ENCODE data around the gene UNC5B.
A peak's percentile ranks its signal among the peaks of the same experiment; 100 is the strongest.
"Not testable (repeated sequence)": the region's sequence is repeated elsewhere in the genome, so short reads cannot be mapped to it uniquely, and the experiment has no call there.

The UNC5B gene

GRCh38 chr10:71294091-71294561 is 81.8 kb downstream of the UNC5B start:
- Mint-ChIP-seq H3K4me3 (no peak overlapping the region), H3K9me3 (no peaks in the 10 kb centered on the region), H3K4me1 (peaks cover 3% of the 10 kb centered on the region), H3K27ac (no peak overlapping the region), H3K27me3 (peaks cover 26% of the 10 kb centered on the region), H3K36me3 (no peaks in the 10 kb centered on the region)
- ATAC-seq (ENCODE audit: low read depth) = no peak
- no peak for DNase-seq (ENCODE audit: low spot score in 2 of 2)

- Mint-ChIP-seq H3K27ac (no peak overlapping the region), H3K9me3 (no peaks in the 10 kb centered on the region), H3K4me1 (peaks cover 7% of the 10 kb centered on the region), H3K27me3 (peaks cover 31% of the 10 kb centered on the region), H3K4me3 (no peak overlapping the region), H3K36me3 (no peaks in the 10 kb centered on the region)
- ATAC-seq (ENCODE audit: low read depth) (no peak), DNase-seq (ENCODE audit: low spot score in 2 of 2) (no peak)
Observed at GRCh38 chr10:71294856-71295255, 82.5 kb downstream of the UNC5B start.

GRCh38 chr10:71295641-71296040 is 83.3 kb downstream of the UNC5B start:
- ATAC-seq (ENCODE audit: low read depth) (no peak), DNase-seq (ENCODE audit: low spot score in 2 of 2) (no peak)
- Mint-ChIP-seq H3K36me3 (no peaks in the 10 kb centered on the region), H3K4me3 (no peak overlapping the region), H3K27ac (no peak overlapping the region), H3K9me3 (no peaks in the 10 kb centered on the region), H3K4me1 (peaks cover 4% of the 10 kb centered on the region), H3K27me3 (peaks cover 31% of the 10 kb centered on the region)

- no peak for DNase-seq (ENCODE audit: low spot score in 2 of 2)
- H3K4me1 Mint-ChIP-seq = peaks cover 4% of the 10 kb centered on the region
- no peak for ATAC-seq (ENCODE audit: low read depth)
- H3K9me3 Mint-ChIP-seq = no peaks in the 10 kb centered on the region
- H3K4me3 Mint-ChIP-seq = no peak overlapping the region
- no peaks in the 10 kb centered on the region for H3K36me3 Mint-ChIP-seq
- peaks cover 31% of the 10 kb centered on the region for H3K27me3 Mint-ChIP-seq
- no peak overlapping the region for H3K27ac Mint-ChIP-seq
Observed at GRCh38 chr10:71296086-71296485, 83.7 kb downstream of the UNC5B start.

GRCh38 chr10:71296811-71297210 is 84.4 kb downstream of the UNC5B start:
- peaks cover 31% of the 10 kb centered on the region for H3K27me3 Mint-ChIP-seq
- H3K4me1 Mint-ChIP-seq; ATAC-seq (ENCODE audit: low read depth); DNase-seq (ENCODE audit: low spot score in 2 of 2); H3K9me3 Mint-ChIP-seq; H3K36me3 Mint-ChIP-seq; H3K4me3 Mint-ChIP-seq; H3K27ac Mint-ChIP-seq: not testable (repeated sequence)

GRCh38 chr10:71297343-71297742 is 85.0 kb downstream of the UNC5B start:
- Mint-ChIP-seq H3K9me3 (no peaks in the 10 kb centered on the region), H3K4me1 (peaks cover 4% of the 10 kb centered on the region), H3K4me3 (no peak overlapping the region), H3K27ac (no peak overlapping the region), H3K27me3 (peaks cover 31% of the 10 kb centered on the region), H3K36me3 (no peaks in the 10 kb centered on the region)
- DNase-seq (ENCODE audit: low spot score in 2 of 2) = no peak
- no peak for ATAC-seq (ENCODE audit: low read depth)

GRCh38 chr10:71299071-71299785 is 86.9 kb downstream of the UNC5B start:
- H3K9me3 Mint-ChIP-seq = no peaks in the 10 kb centered on the region

GRCh38 chr10:71300555-71301370 is 88.4 kb downstream of the UNC5B start:
- Mint-ChIP-seq H3K9me3 (no peaks in the 10 kb centered on the region), H3K27me3 (peaks cover 17% of the 10 kb centered on the region), H3K4me1 (peaks cover 11% of the 10 kb centered on the region), H3K27ac (no peak overlapping the region), H3K4me3 (no peak overlapping the region), H3K36me3 (no peaks in the 10 kb centered on the region)
- no peak for DNase-seq (ENCODE audit: low spot score in 2 of 2)
- no peak for ATAC-seq (ENCODE audit: low read depth)

More at GRCh38 chr10:71299071-71299785, 86.9 kb downstream of the UNC5B start:
- no peak overlapping the region for H3K4me3 Mint-ChIP-seq
- H3K27me3 Mint-ChIP-seq = peaks cover 25% of the 10 kb centered on the region
- ATAC-seq (ENCODE audit: low read depth) (peak; percentile 37), DNase-seq (ENCODE audit: low spot score in 2 of 2) (no peak)
- H3K4me1 Mint-ChIP-seq = peaks cover 11% of the 10 kb centered on the region
- H3K36me3 Mint-ChIP-seq = no peaks in the 10 kb centered on the region
- H3K27ac Mint-ChIP-seq = no peak overlapping the region

- no peaks in the 10 kb centered on the region for H3K9me3 Mint-ChIP-seq
- ATAC-seq (ENCODE audit: low read depth) (no peak), DNase-seq (ENCODE audit: low spot score in 2 of 2) (no peak)
- no peaks in the 10 kb centered on the region for H3K36me3 Mint-ChIP-seq
- peaks cover 11% of the 10 kb centered on the region for H3K4me1 Mint-ChIP-seq
- H3K27ac Mint-ChIP-seq = no peak overlapping the region
- H3K4me3 Mint-ChIP-seq = no peak overlapping the region
- H3K27me3 Mint-ChIP-seq = peaks cover 13% of the 10 kb centered on the region
Observed at GRCh38 chr10:71301371-71301916, 89.1 kb downstream of the UNC5B start.

GRCh38 chr10:71302451-71302850 is 90.1 kb downstream of the UNC5B start:
- Mint-ChIP-seq H3K4me3 (no peak overlapping the region), H3K9me3 (no peaks in the 10 kb centered on the region), H3K27me3 (peaks cover 12% of the 10 kb centered on the region), H3K4me1 (peaks cover 11% of the 10 kb centered on the region), H3K36me3 (no peaks in the 10 kb centered on the region), H3K27ac (no peak overlapping the region)
- no peak for ATAC-seq (ENCODE audit: low read depth)
- DNase-seq (ENCODE audit: low spot score in 2 of 2) = no peak

- Mint-ChIP-seq H3K27me3 (peaks cover 12% of the 10 kb centered on the region), H3K4me1 (peaks cover 11% of the 10 kb centered on the region), H3K4me3 (no peak overlapping the region), H3K36me3 (no peaks in the 10 kb centered on the region), H3K9me3 (no peaks in the 10 kb centered on the region), H3K27ac (no peak overlapping the region)
- DNase-seq (ENCODE audit: low spot score in 2 of 2) (peak in 1 of 2 donors; percentile 47), ATAC-seq (ENCODE audit: low read depth) (peak; percentile 88)
Observed at GRCh38 chr10:71302874-71303568, 90.7 kb downstream of the UNC5B start.

- H3K4me3 Mint-ChIP-seq = no peak overlapping the region
- H3K9me3 Mint-ChIP-seq = no peaks in the 10 kb centered on the region
- ATAC-seq (ENCODE audit: low read depth) = no peak
- DNase-seq (ENCODE audit: low spot score in 2 of 2) = no peak
- peaks cover 12% of the 10 kb centered on the region for H3K27me3 Mint-ChIP-seq
- H3K4me1 Mint-ChIP-seq = peaks cover 11% of the 10 kb centered on the region
- H3K27ac Mint-ChIP-seq = no peak overlapping the region
- no peaks in the 10 kb centered on the region for H3K36me3 Mint-ChIP-seq
Observed at GRCh38 chr10:71303569-71303907, 91.2 kb downstream of the UNC5B start.

- no peaks in the 10 kb centered on the region for H3K36me3 Mint-ChIP-seq
- ATAC-seq (ENCODE audit: low read depth) (no peak), DNase-seq (ENCODE audit: low spot score in 2 of 2) (no peak)
- H3K4me1 Mint-ChIP-seq = peaks cover 7% of the 10 kb centered on the region
- no peaks in the 10 kb centered on the region for H3K9me3 Mint-ChIP-seq
- no peak overlapping the region for H3K27ac Mint-ChIP-seq
- H3K27me3 Mint-ChIP-seq = peaks cover 4% of the 10 kb centered on the region
- no peak overlapping the region for H3K4me3 Mint-ChIP-seq
Observed at GRCh38 chr10:71304914-71305313, 92.5 kb downstream of the UNC5B start.

- Mint-ChIP-seq H3K27me3 (peaks cover 4% of the 10 kb centered on the region), H3K4me3 (no peak overlapping the region), H3K27ac (no peak overlapping the region), H3K36me3 (no peaks in the 10 kb centered on the region), H3K4me1 (peaks cover 7% of the 10 kb centered on the region), H3K9me3 (no peaks in the 10 kb centered on the region)
- no peak for DNase-seq (ENCODE audit: low spot score in 2 of 2)
- no peak for ATAC-seq (ENCODE audit: low read depth)
Observed at GRCh38 chr10:71306979-71307378, 94.6 kb downstream of the UNC5B start.
